Measurements from ENCODE around the gene DOCK7. TPM values are rescaled to one million over a fixed set of nuclear protein-coding genes. Genes with fewer than 3 reads are reported as not detected.

The DOCK7 gene
- total and polyA plus RNA-seq, 2 of the 8 experiments (the other 6 are each of a cell fraction or from before 2014, with no cell fraction given), result 10.2 to 33.7 TPM

- no peak for TF ChIP-seq SUZ12 (IDR thresholded peaks at IDR 0.05; ENCODE audit: low read length)
- no peak for TF ChIP-seq TAF1 (IDR thresholded peaks at IDR 0.05; ENCODE audit: low read depth, low read length)
- TF ChIP-seq ATF3 (IDR thresholded peaks at IDR 0.05; ENCODE audit: insufficient read depth, low read depth, low read length), result no peak
- TF ChIP-seq POLR2AphosphoS5 (IDR thresholded peaks at IDR 0.05; ENCODE audit: low read depth, low read length), result no peak
Measured at GRCh38 chr1:62429581-62429980, 258.6 kb downstream of the DOCK7 start (continued).

Measured in H1 (cell line).